HuH-7.5 (cell line): Measurements from ENCODE around the gene MYO5A.
"Not testable (repeated sequence)": the region's sequence is repeated elsewhere in the genome, so short reads cannot be mapped to it uniquely, and the experiment has no call there.

ENCODE experiments used
- DNase-seq: peaks from one replicate; pipeline ENCODE4 v3.0.0; 2011; ENCODE audit warnings: low spot score

MYO5A gene

GRCh38 chr15:52417957-52418356 is 110.7 kb downstream of the MYO5A start:
- no peak for DNase-seq

- DNase-seq = no peak
Measured at GRCh38 chr15:52417521-52417920, 111.2 kb downstream of the MYO5A start.

GRCh38 chr15:52416566-52416965 is 112.1 kb downstream of the MYO5A start:
- not testable (repeated sequence) for DNase-seq

- DNase-seq = no peak
Measured at GRCh38 chr15:52415628-52416027, 113.1 kb downstream of the MYO5A start.

GRCh38 chr15:52414936-52415335 is 113.7 kb downstream of the MYO5A start:
- no peak for DNase-seq

GRCh38 chr15:52408823-52409222 is 119.9 kb downstream of the MYO5A start:
- no peak for DNase-seq

GRCh38 chr15:52407374-52407773 is 121.3 kb downstream of the MYO5A start:
- no peak for DNase-seq

- DNase-seq = no peak
Measured at GRCh38 chr15:52406601-52407000, 122.1 kb downstream of the MYO5A start.

- no peak for DNase-seq
Measured at GRCh38 chr15:52405856-52406255, 122.8 kb downstream of the MYO5A start.

GRCh38 chr15:52397118-52397517 is 131.6 kb downstream of the MYO5A start:
- DNase-seq = no peak

- DNase-seq = no peak
Measured at GRCh38 chr15:52394118-52394517, 134.6 kb downstream of the MYO5A start.

- DNase-seq = no peak
Measured at GRCh38 chr15:52392008-52392687, 136.5 kb downstream of the MYO5A start.

- DNase-seq = no peak
Measured at GRCh38 chr15:52391069-52391468, 137.6 kb downstream of the MYO5A start.

- no peak for DNase-seq
Measured at GRCh38 chr15:52385670-52386069, 143.0 kb downstream of the MYO5A start.

- no peak for DNase-seq
Measured at GRCh38 chr15:52383100-52383588, 145.5 kb downstream of the MYO5A start.

- DNase-seq = no peak
Measured at GRCh38 chr15:52382647-52383046, 146.0 kb downstream of the MYO5A start.

- no peak for DNase-seq
Measured at GRCh38 chr15:52379395-52380106, 149.1 kb downstream of the MYO5A start.

GRCh38 chr15:52378746-52379394 is 149.8 kb downstream of the MYO5A start:
- no peak for DNase-seq

- no peak for DNase-seq
Measured at GRCh38 chr15:52370010-52370409, 158.7 kb downstream of the MYO5A start.

- no peak for DNase-seq
Measured at GRCh38 chr15:52369455-52369854, 159.2 kb downstream of the MYO5A start.

GRCh38 chr15:52369030-52369429 is 159.7 kb downstream of the MYO5A start:
- DNase-seq = no peak

- no peak for DNase-seq
Measured at GRCh38 chr15:52368402-52368801, 160.3 kb downstream of the MYO5A start.

- DNase-seq = no peak
Measured at GRCh38 chr15:52362497-52362896, 166.2 kb downstream of the MYO5A start.
